Amygdala (tissue), 56 donors: ENCODE results near the gene S1PR4.
"Not testable (repeated sequence)": the region's sequence is repeated elsewhere in the genome, so short reads cannot be mapped to it uniquely, and the experiment has no call there.

Experiments used
- DNase-seq, 56 donors: peaks; one replicate each; lab custom pipeline; 2025; lab: John Stamatoyannopoulos, UW

Gene S1PR4

DNA sequence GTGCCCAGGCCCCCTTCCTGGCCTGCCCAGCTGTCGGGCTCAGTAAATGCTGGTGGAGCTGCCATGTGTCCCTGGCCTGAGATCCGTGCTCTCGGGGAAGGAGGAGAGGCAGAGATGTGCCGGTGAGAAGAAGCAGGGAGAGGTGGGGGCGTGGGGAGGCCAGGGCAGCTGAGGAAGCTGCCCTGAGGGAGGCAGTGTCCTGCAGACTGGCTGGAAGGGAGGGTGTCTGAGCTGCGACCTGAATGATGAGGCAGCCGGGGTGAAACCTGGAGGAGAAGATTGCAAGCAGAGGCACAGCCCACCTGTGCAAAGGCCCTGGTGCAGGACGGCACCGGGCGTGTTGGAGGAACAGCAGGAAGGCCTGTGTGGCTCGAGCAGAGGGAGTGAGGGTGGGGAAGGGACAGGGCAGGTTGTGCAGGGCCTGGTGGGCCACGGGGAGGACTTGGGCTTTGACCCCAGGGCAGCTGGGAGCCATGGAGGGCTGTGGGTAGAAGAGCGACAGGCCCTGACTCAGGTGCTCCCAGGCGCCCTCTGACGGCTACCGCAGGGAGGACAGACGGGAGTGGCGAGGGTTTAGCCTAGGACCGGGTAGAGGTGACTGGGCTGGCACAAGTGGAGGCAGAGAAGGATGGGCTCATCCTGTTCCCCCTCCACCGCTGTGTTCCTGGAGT is 31.9 kb downstream of the S1PR4 start:
- DNase-seq, result peak in 3 of 56 donors; percentile 22 to 27 (median 23)

DNA sequence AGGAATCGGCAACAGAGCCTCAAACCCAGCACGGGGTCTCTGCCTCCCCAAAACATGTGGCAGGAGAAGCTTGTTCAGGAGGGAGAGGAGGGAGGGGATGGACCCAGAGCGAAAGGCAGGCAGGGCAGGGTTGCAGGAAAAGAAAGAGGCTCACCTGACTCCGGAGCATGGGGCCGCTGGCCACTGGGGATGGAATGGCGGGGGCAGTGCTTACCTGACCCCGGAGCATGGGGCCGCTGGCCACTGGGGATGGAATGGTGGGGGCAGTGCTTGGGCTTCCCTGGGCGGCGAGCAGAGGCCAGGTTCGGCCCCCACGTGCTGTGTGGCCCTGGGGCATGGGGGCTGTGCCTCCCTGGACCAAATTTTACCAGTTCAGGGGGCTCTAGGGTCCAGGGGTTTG is 32.6 kb downstream of the S1PR4 start:
- DNase-seq, result no peak

DNA sequence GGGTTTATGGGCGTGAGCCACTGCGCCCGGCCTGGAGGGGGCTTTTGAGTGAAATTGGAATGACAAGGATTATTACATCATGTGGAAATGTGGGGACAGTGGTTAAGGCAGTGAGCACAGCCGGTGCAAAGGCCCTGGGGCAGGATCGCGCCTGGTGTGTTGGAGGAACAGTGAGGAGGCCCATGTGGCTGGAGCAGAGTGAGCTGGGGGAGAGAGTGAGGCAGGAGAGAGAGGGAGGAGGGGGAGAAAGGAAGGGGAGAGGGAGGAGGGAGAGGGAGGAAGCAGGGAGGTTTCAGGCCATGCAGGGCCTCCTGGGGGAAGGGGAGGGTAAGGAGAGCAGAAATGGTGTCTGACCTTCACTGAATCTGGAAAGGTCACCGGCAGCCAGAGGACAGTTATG is 34.6 kb downstream of the S1PR4 start:
- no peak for DNase-seq

DNA sequence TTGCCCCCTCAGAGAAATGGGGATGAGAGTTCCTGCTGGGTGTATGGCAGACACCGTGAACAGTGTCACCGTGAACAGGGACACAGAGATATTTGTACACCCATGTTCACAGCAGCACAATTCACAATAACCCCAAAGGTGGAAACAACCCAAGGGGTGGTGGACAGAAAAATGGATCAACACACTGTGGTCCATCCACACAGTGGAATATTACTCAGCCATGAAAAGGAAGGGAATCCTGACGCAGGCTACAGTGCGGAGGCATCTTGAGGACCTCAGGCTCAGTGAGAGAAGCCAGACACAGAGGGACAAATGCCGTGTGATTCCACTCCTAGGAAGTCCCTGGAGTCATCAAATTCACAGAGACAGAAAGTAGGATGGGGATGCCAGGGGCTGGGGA is 38.3 kb downstream of the S1PR4 start:
- DNase-seq, result no peak

DNA sequence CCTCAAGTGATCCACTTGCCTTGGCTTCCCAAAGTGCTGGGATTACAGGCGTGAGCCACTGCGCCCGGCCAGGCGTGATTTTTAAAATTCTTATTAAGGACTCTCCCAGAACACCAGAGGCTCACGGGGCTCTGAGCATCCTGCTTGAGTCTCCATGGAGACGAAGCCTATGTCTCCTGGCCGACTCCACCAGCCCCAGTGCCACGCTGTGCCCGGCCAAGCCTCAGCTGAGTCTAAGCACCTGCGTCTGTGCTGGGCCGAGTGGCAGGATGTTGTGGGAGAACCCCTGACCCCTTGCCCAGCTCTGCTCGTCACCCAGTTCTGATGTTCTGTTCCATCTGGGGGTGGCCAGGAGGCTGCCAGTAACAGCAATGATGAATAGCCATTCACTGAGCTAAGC is 42.0 kb downstream of the S1PR4 start:
- no peak for DNase-seq

DNA sequence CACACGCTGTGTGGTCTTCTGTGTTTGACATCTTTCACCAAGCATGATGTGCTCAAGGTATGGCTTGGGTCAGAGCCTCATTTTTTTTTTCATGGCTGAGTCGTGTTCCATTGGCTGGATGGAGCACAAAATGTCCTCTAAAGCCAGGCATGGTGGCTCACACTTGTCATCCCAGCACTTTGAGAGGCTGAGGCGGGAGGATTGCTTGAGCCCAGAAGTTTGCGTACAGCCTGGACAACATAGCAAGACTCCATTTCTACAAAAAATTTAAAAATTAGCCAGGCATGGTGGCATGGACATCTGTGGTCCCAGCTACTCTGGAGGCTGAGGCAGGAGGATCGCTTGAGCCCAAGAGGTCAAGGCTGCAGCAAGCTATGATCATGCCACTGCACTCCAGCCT is 43.0 kb downstream of the S1PR4 start:
- DNase-seq, result not testable (repeated sequence)

DNA sequence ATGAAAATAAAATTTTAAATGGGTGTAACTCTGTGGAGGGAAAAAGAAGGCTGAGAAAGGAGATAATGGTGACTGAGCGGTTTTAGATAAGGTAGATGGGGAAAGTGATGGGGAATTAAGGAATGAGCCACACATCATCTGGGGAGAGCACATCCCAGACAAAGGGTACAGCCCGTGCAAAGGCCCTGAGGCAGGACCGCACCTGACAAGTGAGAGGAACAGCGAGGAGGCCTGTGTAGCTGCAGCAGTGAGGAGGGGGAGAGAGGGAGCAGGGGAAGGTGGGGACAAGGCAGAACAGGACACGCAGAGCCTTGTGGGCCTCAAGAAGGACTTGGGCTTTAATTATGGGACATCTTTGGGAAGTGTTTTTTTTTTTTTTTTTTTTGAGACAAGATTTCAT is 44.1 kb downstream of the S1PR4 start:
- no peak for DNase-seq

DNA sequence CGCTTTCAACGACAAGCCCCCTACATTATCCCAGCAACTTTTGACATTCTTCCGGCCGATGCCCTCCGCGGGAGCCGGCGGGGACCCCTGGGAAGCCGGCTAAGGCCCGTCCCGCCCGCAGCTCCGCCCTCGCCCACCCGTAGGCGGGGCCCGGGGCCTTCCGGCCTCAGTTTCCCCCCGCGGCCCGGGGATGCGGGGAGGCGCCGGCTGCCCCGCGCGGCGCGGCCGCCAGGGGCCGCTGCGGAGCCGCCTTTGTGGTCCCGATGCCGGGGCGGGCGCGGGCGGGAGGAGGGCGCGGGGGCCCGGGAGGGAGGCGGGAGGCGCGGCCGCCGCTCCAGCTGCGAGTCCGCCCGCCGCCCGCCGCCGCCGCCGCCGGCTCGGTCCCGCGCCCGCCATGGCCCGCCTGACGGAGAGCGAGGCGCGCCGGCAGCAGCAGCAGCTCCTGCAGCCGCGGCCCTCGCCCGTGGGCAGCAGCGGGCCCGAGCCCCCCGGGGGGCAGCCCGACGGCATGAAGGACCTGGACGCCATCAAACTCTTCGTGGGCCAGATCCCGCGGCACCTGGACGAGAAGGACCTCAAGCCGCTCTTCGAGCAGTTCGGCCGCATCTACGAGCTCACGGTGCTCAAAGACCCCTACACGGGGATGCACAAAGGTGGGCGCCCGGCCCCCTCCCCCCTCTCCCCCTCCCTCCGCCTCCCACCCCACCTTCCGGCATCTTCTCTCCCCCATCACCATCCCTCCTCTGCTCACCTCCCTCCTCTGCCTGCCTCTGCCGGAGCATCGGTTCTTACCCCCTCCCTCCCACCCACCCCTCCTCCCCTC is 46.0 kb downstream of the S1PR4 start, which contains the start of gene CELF5:
Gene CELF5 (plus strand): TSS at position 316 of the 823 bp plus-strand sequence. CDS start 79 bp downstream, at position 395.
- DNase-seq, result peak in 26 of 56 donors; percentile 7 to 77 (median 33)

DNA sequence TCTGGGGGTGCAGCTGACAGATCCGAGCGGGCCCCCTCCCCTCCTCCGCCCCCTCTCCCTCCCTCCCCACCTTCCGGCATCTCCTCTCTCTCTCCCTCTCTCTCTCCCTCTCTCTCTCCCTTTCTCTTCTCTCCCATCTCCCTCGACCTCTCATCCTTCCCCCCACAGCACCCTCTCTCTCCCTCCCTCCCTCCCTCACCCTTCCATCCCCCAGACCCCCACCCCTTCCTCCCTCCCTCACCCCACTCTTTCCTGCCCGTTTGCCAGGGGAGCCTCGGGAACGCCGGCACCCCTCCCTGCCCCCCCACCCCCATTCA is 46.6 kb downstream of the S1PR4 start:
- no peak for DNase-seq

DNA sequence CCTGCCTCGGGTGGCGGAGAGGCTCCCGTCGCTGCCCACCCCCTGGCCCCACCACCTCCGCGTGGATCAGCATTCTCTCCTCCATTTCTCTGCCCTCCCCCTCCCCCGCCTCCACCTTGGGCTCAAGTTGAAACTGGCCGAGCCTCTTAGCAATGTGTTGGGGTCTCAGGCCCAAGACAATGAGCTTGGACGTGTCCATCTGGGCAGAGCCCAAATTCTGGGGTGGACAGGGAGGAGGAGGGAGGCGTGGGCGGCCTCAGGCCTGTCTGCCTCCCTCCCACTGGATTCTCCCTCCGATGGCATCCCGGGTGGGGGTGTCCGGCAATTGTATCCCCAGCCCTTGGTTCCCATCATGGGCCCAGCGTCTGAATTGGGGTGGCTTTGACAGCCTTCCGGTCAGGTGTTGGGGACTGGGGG is 47.1 kb downstream of the S1PR4 start:
- DNase-seq, result no peak

DNA sequence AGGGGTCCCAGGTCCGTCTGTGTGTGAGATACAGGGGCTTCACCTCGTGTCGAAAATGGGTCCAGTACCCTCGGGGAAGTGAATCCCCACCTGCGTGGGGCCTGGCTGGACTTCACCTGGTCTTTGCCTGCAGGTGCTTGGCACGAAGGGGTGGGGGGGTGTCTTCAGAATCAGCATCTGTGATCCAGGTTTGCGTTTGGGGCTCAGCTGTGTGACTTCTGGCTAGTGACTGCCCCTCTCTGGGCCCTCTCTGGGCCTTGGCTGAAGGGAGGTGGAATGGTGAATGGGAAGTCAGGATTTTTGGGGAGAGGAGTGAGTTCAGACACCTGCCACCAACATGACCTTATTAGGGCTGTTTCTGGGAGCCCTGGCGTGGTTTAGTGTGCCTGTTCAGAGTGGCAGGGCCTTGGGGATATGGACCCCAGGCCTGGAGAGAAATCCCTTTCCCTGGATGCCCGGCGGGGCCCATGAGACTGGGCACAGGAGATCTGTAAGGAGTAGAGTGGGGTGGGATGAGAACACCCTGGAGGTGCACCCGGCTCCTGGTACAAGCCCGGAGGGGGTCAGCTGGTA is 48.6 kb downstream of the S1PR4 start:
- no peak for DNase-seq

DNA sequence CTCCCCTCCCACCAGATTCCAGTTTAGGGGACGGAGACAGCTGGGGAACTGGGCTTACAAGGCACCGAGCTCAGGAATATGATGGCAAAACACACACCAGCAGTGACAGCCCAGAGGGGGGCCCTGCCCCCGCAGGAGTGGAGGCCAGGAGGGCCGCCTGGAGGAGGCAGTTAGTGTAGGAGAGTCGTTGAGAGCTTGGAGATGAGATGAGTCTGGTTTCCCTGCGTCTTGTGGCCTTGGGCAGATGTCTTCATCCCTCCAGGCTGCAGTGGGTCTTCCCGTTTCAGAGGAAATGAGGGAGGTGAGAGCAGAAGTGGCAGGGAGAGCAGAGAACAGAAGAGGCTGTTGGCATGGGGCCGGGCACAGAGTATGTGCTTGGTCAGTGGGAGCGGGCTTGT is 50.8 kb downstream of the S1PR4 start:
- DNase-seq, result no peak
